T47D (cell line): Measurements from ENCODE around the gene KDM2B.

Source experiments
- DNase-seq, 2 experiments: peaks; one replicate each; pipeline versions ENCODE4 v3.0.0 to v3.0.0-alpha.2; 2011 to 2012; ENCODE audit warnings: low read depth in 1 of 2, low spot score in 1 of 2
- JUND ChIP-seq: IDR thresholded peaks from 2 replicates; pipeline ENCODE4 v1.6.1; 2012; ENCODE audit warnings: low read depth
- in situ Hi-C: cut with HindIII; loops from 2 replicates; pipeline ENCODE4 v1.10.0; 2016; ENCODE audit warnings: low sequenced_read_pairs, low pct_unique_long_range_greater_than_20kb

The KDM2B gene

GRCh38 chr12:121579190-121579791 is 1.5 kb downstream of the KDM2B start:
- no peak for TF ChIP-seq JUND
- peak in 1 of 2 experiments; percentile 46 for DNase-seq
- in situ Hi-C loops = no loop called here

DNA sequence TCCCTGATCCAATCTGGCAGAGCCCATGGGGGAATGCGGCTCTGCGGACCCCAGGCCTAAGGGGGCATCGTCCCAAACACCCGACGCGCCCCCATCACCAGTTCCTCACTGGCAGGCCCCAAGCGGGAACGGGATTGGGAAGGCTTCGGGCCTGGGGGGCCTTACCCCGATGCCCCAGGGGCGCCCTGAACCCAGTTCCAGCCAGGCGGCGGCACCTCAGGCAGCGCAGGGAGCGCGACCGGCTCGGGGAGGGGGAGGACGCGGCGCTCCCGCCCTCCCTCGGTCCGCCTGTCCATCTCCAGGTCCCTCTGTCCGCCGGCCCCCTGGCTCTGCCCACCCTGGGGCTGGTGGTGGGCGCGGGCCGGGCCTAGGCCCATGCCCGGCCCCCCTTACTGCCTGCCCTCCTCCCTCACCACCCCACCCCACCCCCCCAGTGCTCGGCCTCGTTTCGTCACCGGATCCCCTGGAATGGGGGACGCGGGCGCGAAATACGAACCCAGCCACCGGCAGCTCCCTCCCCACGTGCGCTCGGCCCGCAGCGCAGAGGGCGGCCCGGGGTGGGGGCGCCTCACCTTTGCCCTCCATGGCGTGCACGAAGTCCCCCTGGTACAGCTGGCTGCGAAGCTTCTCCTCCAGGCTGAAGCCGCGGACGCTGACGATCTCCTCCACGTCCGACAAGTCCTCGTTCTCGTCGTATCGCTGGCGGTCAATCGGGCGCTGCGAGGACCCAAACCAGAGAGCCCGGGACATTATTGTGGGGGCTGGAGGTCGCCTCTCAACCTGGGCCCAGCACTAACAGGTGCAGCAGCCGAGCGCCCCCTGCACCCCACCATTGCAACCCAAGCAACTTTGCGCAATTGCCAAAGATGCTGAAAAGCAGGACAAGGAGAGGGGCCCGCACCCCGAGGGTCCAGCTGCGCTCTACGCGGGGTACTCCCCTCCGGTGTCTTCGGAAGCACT is 2.3 kb downstream of the KDM2B start:
- no peak for TF ChIP-seq JUND
- DNase-seq = no peak
- in situ Hi-C loops = no loop called here

- no peak for TF ChIP-seq JUND
- no peak for DNase-seq
- in situ Hi-C loops = no loop called here
These were observed 3.2 kb downstream of the KDM2B start for GRCh38 chr12:121577443-121578180.

- no peak for DNase-seq
- no peak for TF ChIP-seq JUND
- in situ Hi-C loops = no loop called here
These were observed 3.9 kb downstream of the KDM2B start for GRCh38 chr12:121576851-121577391.

GRCh38 chr12:121575952-121576625 is 4.7 kb downstream of the KDM2B start:
- no peak for DNase-seq
- in situ Hi-C loops = no loop called here
- no peak for TF ChIP-seq JUND

DNA sequence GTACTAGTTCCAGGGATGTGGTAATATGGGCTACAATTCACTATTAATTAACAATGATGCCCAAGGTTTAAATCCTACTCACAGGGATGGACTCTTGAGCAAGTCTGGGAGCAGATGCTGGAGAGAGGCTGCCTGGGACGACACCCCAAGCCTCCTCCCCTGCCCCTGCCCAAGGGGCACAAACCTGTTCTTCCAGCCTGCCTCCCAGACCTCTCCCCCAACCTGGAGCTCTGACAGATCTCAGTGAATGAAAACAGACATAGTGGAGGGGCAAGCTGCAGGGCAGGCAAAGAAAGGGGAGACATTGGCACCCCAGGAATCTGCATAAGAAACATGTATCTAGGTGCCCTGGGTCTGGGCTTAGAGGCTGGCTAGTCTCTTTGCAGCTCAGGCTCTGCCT is 5.8 kb downstream of the KDM2B start:
- no peak for DNase-seq
- no peak for TF ChIP-seq JUND
- in situ Hi-C loops = no loop called here

DNA sequence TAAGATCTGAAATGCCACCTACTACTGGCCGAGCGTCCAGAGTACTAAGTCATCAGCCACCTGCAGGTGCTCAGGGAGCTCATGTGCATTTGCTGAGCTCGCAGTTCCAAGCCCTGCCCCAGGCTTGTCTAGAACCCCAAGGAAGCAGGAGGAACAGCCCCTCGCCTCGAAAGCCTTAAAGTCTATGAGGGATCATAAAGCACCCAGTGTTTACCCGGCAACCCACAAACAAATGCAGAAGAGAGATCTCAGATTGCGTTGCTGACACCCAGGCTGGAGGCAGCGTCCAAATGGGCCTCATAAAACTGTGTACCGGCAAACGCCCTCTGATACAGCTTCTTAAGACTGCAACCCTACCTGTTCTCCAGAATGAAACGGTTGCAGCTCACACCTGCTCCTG is 6.8 kb downstream of the KDM2B start:
- no peak for TF ChIP-seq JUND
- DNase-seq = no peak
- in situ Hi-C loops = no loop called here

GRCh38 chr12:121571920-121572319 is 8.9 kb downstream of the KDM2B start:
- no peak for DNase-seq
- no peak for TF ChIP-seq JUND
- in situ Hi-C loops = no loop called here

DNA sequence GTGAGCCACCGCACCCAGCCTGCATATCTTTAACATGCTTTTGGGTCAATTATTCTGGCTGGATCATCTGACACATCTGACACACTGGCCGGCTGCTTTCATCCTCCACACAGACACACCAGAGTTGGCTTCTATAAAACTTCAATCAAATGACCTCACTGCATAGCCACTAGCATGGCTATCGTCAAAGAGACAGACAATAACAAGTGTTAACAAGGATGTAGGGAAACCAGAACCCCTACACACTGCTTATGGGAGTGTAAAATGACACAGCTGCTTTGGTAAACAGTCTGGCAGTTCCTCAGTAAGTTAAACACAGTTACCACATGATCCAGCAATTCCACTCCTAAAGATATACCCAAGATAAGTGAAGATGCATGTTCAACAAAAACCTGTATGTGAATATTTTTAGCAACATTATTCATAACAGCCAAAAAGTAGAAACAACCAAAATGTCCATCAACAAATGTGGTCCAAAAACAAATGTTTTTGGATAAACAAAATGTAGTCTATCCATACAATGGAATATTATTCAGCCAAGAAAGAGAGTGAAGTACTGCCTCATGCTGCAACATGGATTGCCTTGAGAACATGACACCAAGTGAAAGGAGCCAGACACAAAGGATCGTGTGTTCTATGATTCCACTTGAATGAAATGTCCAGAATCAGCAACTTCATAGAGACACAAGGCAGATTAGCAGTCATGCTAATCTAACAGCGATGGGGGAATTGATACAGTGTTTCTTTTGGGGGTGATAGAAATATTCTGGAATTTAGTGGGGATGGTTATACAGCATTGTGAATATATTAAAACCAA is 10.1 kb downstream of the KDM2B start:
- in situ Hi-C loops = no loop called here
- peak in 1 of 2 experiments; percentile 36 for DNase-seq
- TF ChIP-seq JUND = no peak

DNA sequence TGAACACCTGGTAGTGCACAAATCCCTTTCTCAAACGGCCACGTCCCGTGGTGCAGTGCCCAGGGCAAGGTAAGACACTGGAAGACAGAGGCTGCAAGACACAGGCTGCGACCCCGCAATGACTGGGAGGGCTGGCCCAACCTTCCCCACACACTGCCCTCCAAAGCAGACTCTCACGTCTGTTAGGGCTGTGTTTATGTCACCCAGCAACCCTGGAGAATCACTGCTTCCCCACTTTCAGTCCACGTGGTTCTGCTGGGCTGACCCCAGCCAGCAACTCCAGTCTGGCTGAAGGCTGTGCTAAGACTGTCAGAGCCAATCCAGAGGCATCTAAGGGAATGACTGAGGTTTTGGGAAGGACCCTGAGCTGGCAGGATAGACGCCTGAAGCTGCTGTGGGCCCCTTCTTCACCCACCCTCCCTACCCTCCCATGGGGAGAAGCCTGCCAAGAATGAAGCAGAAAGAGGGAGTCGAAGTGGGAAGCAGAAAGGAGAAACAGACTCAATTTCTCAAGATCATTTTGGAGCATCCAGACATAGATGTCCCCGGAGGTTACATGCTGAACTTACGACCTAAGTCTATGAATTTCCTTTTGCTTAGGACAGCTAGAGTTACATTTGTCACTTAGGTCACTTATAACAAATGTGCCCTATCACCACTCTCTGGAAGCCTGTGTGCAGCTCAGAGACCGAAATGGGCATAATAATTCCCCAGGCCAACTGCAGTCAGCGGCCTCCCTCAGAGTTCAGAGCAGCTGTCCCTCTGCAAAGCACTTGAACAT is 11.7 kb downstream of the KDM2B start:
- DNase-seq = no peak
- TF ChIP-seq JUND = no peak
- in situ Hi-C loops = no loop called here

GRCh38 chr12:121568518-121568917 is 12.3 kb downstream of the KDM2B start:
- in situ Hi-C loops = no loop called here
- no peak for DNase-seq
- no peak for TF ChIP-seq JUND
